Thymus (tissue), 14 donors: ENCODE measurements around the gene ATP6V0C. TPM values are rescaled to one million over a fixed set of nuclear protein-coding genes. Genes with fewer than 3 reads are reported as not detected.

Experiments used
- DNase-seq, 9 donors: peaks; one replicate each; pipeline ENCODE4 v3.0.0-alpha.2; 2013; ENCODE audit warnings: low spot score in 9 of 9, low read depth in 6 of 9, missing footprints in 1 of 9
- H3K27ac ChIP-seq, 2 donors: one replicate each; pipeline ENCODE4 v1.5.1; 2013; ENCODE audit warnings: control low read depth in 1 of 2, low read depth in 1 of 2, low read length in 1 of 2, mild to moderate bottlenecking in 1 of 2, moderate library complexity in 1 of 2
- H3K27me3 ChIP-seq, 2 donors: one replicate each; pipeline ENCODE4 v1.5.1; 2013; ENCODE audit warnings: low read length in 1 of 2; ENCODE audit not compliant: control insufficient read depth in 2 of 2, insufficient read depth in 1 of 2
- H3K36me3 ChIP-seq, 2 donors: one replicate each; pipeline ENCODE4 v1.5.1; 2013; ENCODE audit warnings: low read length in 1 of 2, mild to moderate bottlenecking in 1 of 2, moderate library complexity in 1 of 2; ENCODE audit not compliant: control insufficient read depth in 2 of 2, insufficient read depth in 2 of 2
- H3K4me1 ChIP-seq, 2 donors: one replicate each; pipeline ENCODE4 v1.5.1; 2013; ENCODE audit warnings: low read length in 2 of 2; ENCODE audit not compliant: control insufficient read depth in 2 of 2, insufficient read depth in 2 of 2
- H3K4me3 ChIP-seq, 2 donors: one replicate each; pipeline ENCODE4 v1.5.1; 2013; ENCODE audit warnings: low read length in 2 of 2, control low read depth in 1 of 2, mild to moderate bottlenecking in 1 of 2
- H3K9me3 ChIP-seq, 2 donors: one replicate each; pipeline ENCODE4 v1.5.1; 2013; ENCODE audit warnings: low read length in 1 of 2, mild to moderate bottlenecking in 1 of 2; ENCODE audit not compliant: control insufficient read depth in 2 of 2, insufficient read depth in 1 of 2
- WGBS: extraction: QIAGEN DNeasy Blood & Tissue Kit; methylation state at CpG from one replicate; pipeline ENCODE4 v1.1.7; 2013; 5-methylcytosine and 5-hydroxymethylcytosine counted together
- long read RNA-seq, 10 donors: transcript quantifications; one replicate each; lab custom pipeline, GENCODE V29; 2026
- polyA plus RNA-seq: library from polyadenylated mRNA; stranded (reverse); fragments of 200-250 nt; gene quantifications from one replicate; pipeline ENCODE4 v1.2.3, GENCODE V29; 2013
- total RNA-seq: library from RNA; stranded (reverse); fragments of 120-200 nt; gene quantifications from one replicate; pipeline ENCODE4 v1.2.4, GENCODE V29; 2013
- donor health status: healthy.

Gene ATP6V0C
- 11.0 TPM for total RNA-seq
- 103 TPM for polyA plus RNA-seq
- long read RNA-seq, donor 1, transcript ATP6V0C-201 (3 exons, 1,175 nt) = major isoform, 11 of 12 reads
- long read RNA-seq, donor 1, partial matches to known transcripts = 0 of 12 reads
- long read RNA-seq, donor 1, other reads (novel, unspliced or antisense) = 0 of 12 reads
- long read RNA-seq, donor 2 = 0 reads
- long read RNA-seq, donor 3, transcript ATP6V0C-201 (3 exons, 1,175 nt) = major isoform, 93 of 143 reads
- long read RNA-seq, donor 3, transcript ATP6V0C-202 (2 exons, 1,081 nt) = minor isoform, 7 of 143 reads
- long read RNA-seq, donor 3, partial matches to known transcripts = 42 of 143 reads
- long read RNA-seq, donor 3, other reads (novel, unspliced or antisense) = 0 of 143 reads
- long read RNA-seq, donor 4, transcript ATP6V0C-202 (2 exons, 1,081 nt) = minor isoform, 5 of 77 reads
- long read RNA-seq, donor 4, transcript ATP6V0C-201 (3 exons, 1,175 nt) = major isoform, 72 of 77 reads
- long read RNA-seq, donor 4, partial matches to known transcripts = 0 of 77 reads
- long read RNA-seq, donor 4, other reads (novel, unspliced or antisense) = 0 of 77 reads
- long read RNA-seq, donor 5, transcript ATP6V0C-201 (3 exons, 1,175 nt) = major isoform, 132 of 143 reads
- long read RNA-seq, donor 5, transcript ATP6V0C-202 (2 exons, 1,081 nt) = minor isoform, 11 of 143 reads
- long read RNA-seq, donor 5, partial matches to known transcripts = 0 of 143 reads
- long read RNA-seq, donor 5, other reads (novel, unspliced or antisense) = 0 of 143 reads
- long read RNA-seq, donor 6, transcript ATP6V0C-201 (3 exons, 1,175 nt) = major isoform, 62 of 69 reads
- long read RNA-seq, donor 6, transcript ATP6V0C-202 (2 exons, 1,081 nt) = minor isoform, 7 of 69 reads
- long read RNA-seq, donor 6, partial matches to known transcripts = 0 of 69 reads
- long read RNA-seq, donor 6, other reads (novel, unspliced or antisense) = 0 of 69 reads
- long read RNA-seq, donor 7, transcript ATP6V0C-201 (3 exons, 1,175 nt) = major isoform, 123 of 130 reads
- long read RNA-seq, donor 7, transcript ATP6V0C-202 (2 exons, 1,081 nt) = minor isoform, 6 of 130 reads
- long read RNA-seq, donor 7, partial matches to known transcripts = 0 of 130 reads
- long read RNA-seq, donor 7, other reads (novel, unspliced or antisense) = 0 of 130 reads
- long read RNA-seq, donor 8, transcript ATP6V0C-201 (3 exons, 1,175 nt) = major isoform, 66 of 77 reads
- long read RNA-seq, donor 8, transcript ATP6V0C-202 (2 exons, 1,081 nt) = minor isoform, 5 of 77 reads
- long read RNA-seq, donor 8, partial matches to known transcripts = 6 of 77 reads
- long read RNA-seq, donor 8, other reads (novel, unspliced or antisense) = 0 of 77 reads
- long read RNA-seq, donor 9, transcript ATP6V0C-202 (2 exons, 1,081 nt) = minor isoform, 5 of 52 reads
- long read RNA-seq, donor 9, transcript ATP6V0C-201 (3 exons, 1,175 nt) = major isoform, 47 of 52 reads
- long read RNA-seq, donor 9, partial matches to known transcripts = 0 of 52 reads
- long read RNA-seq, donor 9, other reads (novel, unspliced or antisense) = 0 of 52 reads
- long read RNA-seq, donor 10, transcript ATP6V0C-201 (3 exons, 1,175 nt) = major isoform, 118 of 136 reads
- long read RNA-seq, donor 10, transcript ATP6V0C-202 (2 exons, 1,081 nt) = minor isoform, 18 of 136 reads
- long read RNA-seq, donor 10, partial matches to known transcripts = 0 of 136 reads
- long read RNA-seq, donor 10, other reads (novel, unspliced or antisense) = 0 of 136 reads

GRCh38 chr16:2513405-2514332, at the start of gene ATP6V0C:
ATP6V0C (plus strand) TSS chr16:2513952; CDS start chr16:2514104, 152 bp downstream.
- WGBS = under 1% methylated on average over 122 of the region's 122 CpGs

GRCh38 chr16:2464333-2464732, 49.4 kb upstream of the ATP6V0C start:
- Histone ChIP-seq H3K27ac (no peak overlapping the region), H3K36me3 (peaks cover 0 to 7% of the 10 kb centered on the region in 2 donors), H3K9me3 (no peaks in the 10 kb centered on the region), H3K4me1 (peaks cover 21 to 33% of the 10 kb centered on the region in 2 donors), H3K4me3 (no peak overlapping the region), H3K27me3 (peaks cover 24 to 28% of the 10 kb centered on the region in 2 donors)
- DNase-seq = no peak
- WGBS = 97% methylated on average over 12 of the region's 12 CpGs

More at GRCh38 chr16:2513405-2514332, at the start of gene ATP6V0C:
- Histone ChIP-seq H3K36me3 (peaks cover 8 to 17% of the 10 kb centered on the region in 2 donors), H3K4me1 (peaks cover 17 to 75% of the 10 kb centered on the region in 2 donors), H3K27ac (peak within 1 kb of the TSS; percentile 95 to 99), H3K27me3 (no peaks in the 10 kb centered on the region), H3K9me3 (peaks cover 0 to 5% of the 10 kb centered on the region in 2 donors), H3K4me3 (peak within 1 kb of the TSS; percentile 80 to 87)
- DNase-seq = peak; percentile 88 to 98 (median 94)

- WGBS = 95% methylated on average over 12 of the region's 12 CpGs
- Histone ChIP-seq H3K4me1 (peaks cover 12 to 37% of the 10 kb centered on the region in 2 donors), H3K36me3 (peaks cover 0 to 7% of the 10 kb centered on the region in 2 donors), H3K27me3 (peaks cover 39 to 43% of the 10 kb centered on the region in 2 donors), H3K27ac (no peak overlapping the region), H3K9me3 (no peaks in the 10 kb centered on the region), H3K4me3 (no peak overlapping the region)
- no peak for DNase-seq
These were observed 47.9 kb upstream of the ATP6V0C start for GRCh38 chr16:2465653-2466415.

- Histone ChIP-seq H3K9me3 (no peaks in the 10 kb centered on the region), H3K4me3 (no peak overlapping the region), H3K27me3 (peaks cover 49 to 54% of the 10 kb centered on the region in 2 donors), H3K4me1 (peaks cover 18 to 38% of the 10 kb centered on the region in 2 donors), H3K36me3 (peaks cover 0 to 7% of the 10 kb centered on the region in 2 donors), H3K27ac (no peak overlapping the region)
- 65% methylated on average over 29 of the region's 29 CpGs for WGBS
- no peak for DNase-seq
These were observed 46.9 kb upstream of the ATP6V0C start for GRCh38 chr16:2466667-2467527.

- no peak overlapping the region for H3K27ac ChIP-seq
- H3K4me3 ChIP-seq = peak overlapping the region; percentile 18 to 39
- WGBS = 3% methylated on average over 80 of the region's 80 CpGs
- peaks cover 18 to 41% of the 10 kb centered on the region in 2 donors for H3K4me1 ChIP-seq
- peak in 1 of 9 donors; percentile 29 for DNase-seq
- H3K36me3 ChIP-seq = peaks cover 0 to 2% of the 10 kb centered on the region in 2 donors
- no peaks in the 10 kb centered on the region for H3K9me3 ChIP-seq
- H3K27me3 ChIP-seq = peaks cover 57 to 62% of the 10 kb centered on the region in 2 donors
These were observed 46.1 kb upstream of the ATP6V0C start for GRCh38 chr16:2467528-2468232.

GRCh38 chr16:2468233-2468724, 45.5 kb upstream of the ATP6V0C start:
- 1% methylated on average over 38 of the region's 38 CpGs for WGBS

More at GRCh38 chr16:2468233-2468724, 45.5 kb upstream of the ATP6V0C start:
- DNase-seq = peak in 1 of 9 donors; percentile 34
- Histone ChIP-seq H3K4me3 (peak overlapping the region; percentile 18 to 39), H3K9me3 (no peaks in the 10 kb centered on the region), H3K4me1 (peaks cover 18 to 45% of the 10 kb centered on the region in 2 donors), H3K27me3 (peaks cover 63 to 68% of the 10 kb centered on the region in 2 donors), H3K36me3 (peaks cover 0 to 2% of the 10 kb centered on the region in 2 donors), H3K27ac (no peak overlapping the region)
